Caki2 (cell line): ENCODE measurements around the gene SLC38A8. TPM values are rescaled to one million over a fixed set of nuclear protein-coding genes. Genes with fewer than 3 reads are reported as not detected.

Experiments used
- DNase-seq: peaks from one replicate; pipeline ENCODE4 v3.0.0-alpha.2; 2015; ENCODE audit warnings: low read depth
- in situ Hi-C: cut with HindIII; loops from 2 replicates; pipeline ENCODE4 v1.10.0; 2016; ENCODE audit warnings: low sequenced_read_pairs, low pct_unique_long_range_greater_than_20kb, mixed read lengths
- total RNA-seq: library from RNA; depleted of rRNA; stranded (reverse); fragments of >200 nt; shearing (Covaris generic); gene quantifications from 2 replicates; pipeline ENCODE4 v1.2.3, GENCODE V29; 2014; ENCODE audit warnings: low replicate concordance

Gene SLC38A8
- total RNA-seq, 1 experiment from 2014 or later, result not detected

- in situ Hi-C loops, result no loop called here
- DNase-seq, result no peak
Observed at GRCh38 chr16:84015399-84015798, 27.2 kb downstream of the SLC38A8 start.

GRCh38 chr16:84014570-84015327, 27.8 kb downstream of the SLC38A8 start:
- in situ Hi-C loops, result no loop called here
- no peak for DNase-seq

- peak; percentile 100 for DNase-seq
- in situ Hi-C loops, result no loop called here
Observed at GRCh38 chr16:84013787-84014569, 28.6 kb downstream of the SLC38A8 start.

- in situ Hi-C loops, result no loop called here
Observed at GRCh38 chr16:84009282-84009681, 33.3 kb downstream of the SLC38A8 start.

GRCh38 chr16:84007965-84008364, 34.6 kb downstream of the SLC38A8 start:
- in situ Hi-C loops, result no loop called here
- no peak for DNase-seq

More at GRCh38 chr16:84009282-84009681, 33.3 kb downstream of the SLC38A8 start:
- DNase-seq, result no peak

GRCh38 chr16:84007520-84007919, 35.1 kb downstream of the SLC38A8 start:
- in situ Hi-C loops, result no loop called here
- no peak for DNase-seq

- DNase-seq, result no peak
- in situ Hi-C loops, result no loop called here
Observed at GRCh38 chr16:84005391-84005790, 37.2 kb downstream of the SLC38A8 start.

GRCh38 chr16:84004442-84004841, 38.2 kb downstream of the SLC38A8 start:
- DNase-seq, result no peak
- in situ Hi-C loops, result no loop called here

GRCh38 chr16:84003038-84003437, 39.6 kb downstream of the SLC38A8 start:
- in situ Hi-C loops, result no loop called here
- DNase-seq, result no peak

GRCh38 chr16:84001726-84002125, 40.9 kb downstream of the SLC38A8 start:
- in situ Hi-C loops, result no loop called here
- DNase-seq, result no peak

- no peak for DNase-seq
- in situ Hi-C loops, result no loop called here
Observed at GRCh38 chr16:84000989-84001642, 41.5 kb downstream of the SLC38A8 start.

- DNase-seq, result no peak
- in situ Hi-C loops, result no loop called here
Observed at GRCh38 chr16:83998091-83998490, 44.5 kb downstream of the SLC38A8 start.

- in situ Hi-C loops, result no loop called here
- no peak for DNase-seq
Observed at GRCh38 chr16:83996481-83997252, 45.9 kb downstream of the SLC38A8 start.

- in situ Hi-C loops, result no loop called here
Observed at GRCh38 chr16:83995754-83996153, 46.8 kb downstream of the SLC38A8 start.

GRCh38 chr16:83994703-83995102, 47.9 kb downstream of the SLC38A8 start:
- in situ Hi-C loops, result no loop called here
- DNase-seq, result no peak

More at GRCh38 chr16:83995754-83996153, 46.8 kb downstream of the SLC38A8 start:
- DNase-seq, result no peak

GRCh38 chr16:83994087-83994486, 48.5 kb downstream of the SLC38A8 start:
- in situ Hi-C loops, result no loop called here
- no peak for DNase-seq

- DNase-seq, result no peak
- in situ Hi-C loops, result no loop called here
Observed at GRCh38 chr16:83992624-83993023, 50.0 kb downstream of the SLC38A8 start.

- in situ Hi-C loops, result no loop called here
- DNase-seq, result no peak
Observed at GRCh38 chr16:83990492-83990891, 52.1 kb downstream of the SLC38A8 start.
